GM12891 (cell line): ENCODE results near the gene DAZAP1.

Experiments
- DNase-seq: peaks from one replicate; pipeline ENCODE4 v3.0.0; 2011; ENCODE audit warnings: low spot score; ENCODE audit not compliant: insufficient read length
- FAIRE-seq: peaks from 2 replicates; lab custom pipeline; 2011; peaks lifted over from hg19 to GRCh38; lab: Jason Lieb, UNC
- PAX5 ChIP-seq: IDR thresholded peaks from 2 replicates; pipeline ENCODE4 v1.6.1; 2011; ENCODE audit warnings: low read length, moderate library complexity, mild to moderate bottlenecking; ENCODE audit not compliant: insufficient read depth, severe bottlenecking
- POLR2A ChIP-seq: IDR thresholded peaks from 2 replicates; pipeline ENCODE4 v1.6.1; 2011; ENCODE audit warnings: low read depth, low read length, control low read depth
- POLR2AphosphoS5 ChIP-seq: IDR thresholded peaks from 2 replicates; pipeline ENCODE4 v1.6.1; 2011; ENCODE audit warnings: low read depth, low read length, control low read depth
- POU2F2 ChIP-seq: IDR thresholded peaks from 2 replicates; pipeline ENCODE4 v1.6.1; 2011; ENCODE audit warnings: low read depth, mild to moderate bottlenecking, control low read depth, low read length, moderate library complexity
- SPI1 ChIP-seq: IDR thresholded peaks from 2 replicates; pipeline ENCODE4 v1.6.1; 2011; ENCODE audit warnings: low read depth, low read length, control low read depth
- TAF1 ChIP-seq: IDR thresholded peaks from 2 replicates; pipeline ENCODE4 v1.6.1; 2011; ENCODE audit warnings: low read depth, low read length, control low read depth

DAZAP1 gene

DNA sequence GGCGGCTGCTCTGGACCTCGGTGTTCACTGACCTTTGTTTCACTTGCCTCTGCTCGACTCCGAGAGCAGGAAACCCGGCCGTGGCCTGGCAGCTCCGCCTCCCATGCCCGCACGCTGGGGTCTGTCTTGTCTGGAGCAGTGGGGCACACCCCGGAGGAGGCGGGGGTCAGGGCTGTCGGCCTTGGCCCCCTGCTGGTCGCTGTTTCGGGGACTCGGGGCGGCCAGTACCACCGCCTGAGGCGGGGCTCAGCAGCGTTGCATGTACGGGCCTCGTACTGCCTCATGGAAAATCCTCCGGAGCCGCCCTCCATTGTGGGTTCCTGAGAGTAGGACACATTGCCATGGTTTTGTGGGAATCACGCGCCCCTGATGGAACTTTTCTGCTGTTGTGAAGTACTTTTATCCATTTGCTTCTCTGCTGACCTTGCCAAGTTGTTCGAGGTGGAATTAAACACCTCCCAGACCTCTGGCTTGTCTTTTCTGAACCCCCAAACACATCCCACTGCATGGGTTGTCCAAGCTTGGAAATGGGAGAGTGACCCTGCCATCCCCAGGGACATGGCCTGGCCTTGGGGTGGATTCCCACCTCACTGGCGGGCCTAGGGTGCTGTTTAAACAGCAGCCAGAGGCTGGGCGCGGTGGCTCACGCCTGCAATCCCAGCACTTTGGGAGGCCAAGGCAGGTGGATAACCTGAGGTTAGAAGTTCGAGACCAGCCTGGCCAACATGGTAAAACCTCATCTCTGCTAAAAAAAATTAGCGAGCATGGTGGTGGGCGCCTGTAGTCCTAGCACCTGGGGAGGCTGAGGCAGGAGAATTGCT is 29.2 kb upstream of the DAZAP1 start:
- FAIRE-seq = no peak
- TF ChIP-seq POLR2A (no peak), POLR2AphosphoS5 (no peak), PAX5 (no peak), SPI1 (no peak), TAF1 (no peak), POU2F2 (no peak)
- no peak for DNase-seq

DNA sequence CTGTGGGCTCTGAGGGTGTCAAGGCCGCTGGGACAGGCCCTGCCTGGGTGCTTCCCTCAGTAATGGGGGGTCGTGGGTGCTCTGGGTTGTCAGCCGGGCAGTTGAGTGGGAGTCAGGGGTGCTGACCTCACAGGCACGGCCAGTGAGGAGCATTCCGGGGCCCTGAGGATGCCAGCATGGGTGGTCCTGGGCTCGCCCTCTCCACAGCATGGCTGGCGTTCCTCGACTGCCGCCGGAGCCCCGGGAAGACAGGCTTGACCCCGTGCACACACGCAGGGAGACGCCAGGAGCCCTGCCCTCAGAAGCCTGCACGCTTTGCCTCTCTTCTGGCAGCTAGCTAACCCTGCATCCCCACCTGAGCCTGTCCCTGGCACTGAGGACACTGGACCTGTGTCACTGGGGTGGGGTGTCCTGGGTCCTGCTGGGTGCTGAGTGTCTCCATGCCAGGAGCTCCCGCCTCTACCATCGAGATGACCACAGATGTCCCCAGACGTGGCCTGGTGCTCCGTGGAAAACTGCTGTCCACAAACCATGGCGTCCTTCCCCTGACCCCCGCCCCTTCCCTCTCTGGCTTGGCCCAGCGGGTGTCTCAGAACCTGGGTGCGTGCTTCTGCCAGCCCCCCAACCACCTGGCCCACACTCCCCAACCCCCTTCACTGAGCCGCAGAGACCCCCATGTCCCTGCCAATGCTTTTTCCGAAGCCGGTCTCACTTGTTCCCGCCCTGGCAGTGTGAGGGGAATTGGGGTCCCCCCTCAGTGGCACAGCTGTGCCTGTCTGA is 28.1 kb upstream of the DAZAP1 start:
- DNase-seq (no peak), FAIRE-seq (no peak)
- no peak for TF ChIP-seq TAF1
- no peak for TF ChIP-seq POLR2A
- no peak for TF ChIP-seq PAX5
- no peak for TF ChIP-seq POLR2AphosphoS5
- TF ChIP-seq POU2F2 = no peak
- TF ChIP-seq SPI1 = no peak

DNA sequence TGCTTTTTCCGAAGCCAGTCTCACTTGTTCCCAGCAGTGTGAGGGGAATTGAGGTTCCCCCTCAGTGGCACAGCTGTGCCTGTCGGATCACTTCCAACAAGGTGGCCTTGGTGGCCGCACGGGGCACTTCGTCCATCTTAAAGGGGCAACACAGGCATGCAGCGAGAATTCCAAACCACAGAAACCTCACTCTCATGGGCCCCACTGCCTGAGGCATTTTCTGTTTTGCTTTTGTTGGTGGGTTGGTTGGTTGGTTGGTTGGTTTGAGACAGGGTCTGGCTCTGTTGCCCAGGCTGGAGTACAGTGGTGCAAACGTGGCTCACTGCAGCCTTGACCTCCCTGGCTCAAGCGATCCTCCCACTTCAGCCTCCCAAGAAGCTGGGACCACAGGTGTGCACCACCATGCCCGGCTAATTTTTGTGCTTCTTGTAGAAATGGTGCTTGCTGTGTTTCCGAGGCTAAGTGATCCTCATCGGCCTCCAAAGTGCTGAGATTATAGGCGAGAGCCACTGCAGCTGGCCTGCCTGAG is 27.4 kb upstream of the DAZAP1 start:
- TF ChIP-seq TAF1 (no peak), SPI1 (no peak), PAX5 (no peak), POLR2AphosphoS5 (no peak), POLR2A (no peak), POU2F2 (no peak)
- no peak for FAIRE-seq
- no peak for DNase-seq

DNA sequence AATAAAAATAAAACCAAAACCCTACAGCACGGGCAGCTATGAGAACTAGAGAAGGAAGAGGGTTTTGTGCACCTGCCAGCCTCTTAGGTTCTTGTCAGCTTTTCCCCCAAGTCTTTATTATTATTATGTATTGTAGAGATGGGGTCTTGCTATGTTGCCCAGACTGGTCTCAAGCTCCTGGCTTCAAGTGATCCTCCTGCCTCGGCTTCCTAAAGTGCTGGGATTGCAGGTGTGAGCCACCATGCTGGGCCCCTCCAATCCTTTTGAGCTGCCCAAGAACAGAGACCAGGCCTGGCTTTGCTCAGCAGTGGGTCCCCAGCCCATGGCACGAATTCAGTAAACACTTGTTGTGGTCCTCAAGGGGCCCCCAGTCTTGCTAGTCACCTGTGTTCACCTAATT is 25.1 kb upstream of the DAZAP1 start:
- DNase-seq (no peak), FAIRE-seq (no peak)

DNA sequence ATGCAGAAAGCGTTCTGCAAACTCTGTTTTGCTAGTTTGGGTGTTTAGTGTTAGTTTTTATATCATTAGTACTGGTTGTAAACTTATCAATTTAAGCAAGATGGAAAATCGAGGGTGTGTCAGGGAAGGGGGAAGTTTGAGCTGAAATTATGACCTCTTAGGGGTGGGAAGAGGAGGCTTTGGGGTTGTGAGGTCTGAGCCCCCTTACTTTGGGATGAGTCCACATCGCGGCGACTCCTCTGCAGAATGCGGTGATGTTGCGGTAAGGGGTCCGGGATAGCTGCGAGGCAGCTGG is 24.4 kb upstream of the DAZAP1 start:
- TF ChIP-seq POU2F2 = no peak
- TF ChIP-seq SPI1 = no peak
- no peak for TF ChIP-seq POLR2AphosphoS5
- no peak for TF ChIP-seq PAX5
- no peak for TF ChIP-seq POLR2A
- no peak for TF ChIP-seq TAF1
- DNase-seq = no peak
- no peak for FAIRE-seq

More for the DNA sequence above, 25.1 kb upstream of the DAZAP1 start:
- TF ChIP-seq POLR2AphosphoS5 = no peak

- DNase-seq (peak; percentile 86), FAIRE-seq (peak; percentile 99)
- 0 out of 2 replicates have a peak, but pooled peaks have one; percentile 66 for TF ChIP-seq POLR2AphosphoS5
- 0 out of 2 replicates have a peak, but pooled peaks have one; percentile 31 for TF ChIP-seq POLR2A
- peak; percentile 89; the same call in 1 of the 2 replicates for TF ChIP-seq TAF1
- TF ChIP-seq SPI1 = 0 out of 2 replicates have a peak, but pooled peaks have one; percentile 4
- TF ChIP-seq POU2F2 = peak; percentile 80; the same call in 1 of the 2 replicates
- peak; percentile 73 for TF ChIP-seq PAX5
These were observed 23.9 kb upstream of the DAZAP1 start, which contains the start of gene NDUFS7 for GRCh38 chr19:1383312-1384084. Gene NDUFS7 (plus strand): TSS chr19:1383907. CDS start chr19:1383927, 20 bp downstream.

DNA sequence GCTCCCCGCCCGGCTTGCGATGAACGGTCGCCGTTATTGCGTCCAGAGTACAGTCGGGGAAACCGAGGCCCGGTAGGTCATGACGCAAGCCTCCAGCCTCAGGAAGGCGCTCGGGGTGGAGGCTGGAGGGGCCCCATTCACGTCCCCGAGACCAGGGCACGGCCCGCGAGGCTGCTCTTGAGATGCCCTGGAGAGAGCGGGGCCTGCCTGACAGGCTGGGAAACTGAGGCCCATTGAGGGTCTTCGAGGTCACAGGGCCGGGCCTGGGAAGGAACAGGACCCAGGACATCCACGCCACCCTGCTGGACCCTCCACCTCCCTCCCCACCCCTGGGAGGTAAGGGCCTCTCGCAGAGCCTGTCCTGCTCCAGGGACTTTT is 23.3 kb upstream of the DAZAP1 start:
- TF ChIP-seq SPI1 (no peak), PAX5 (no peak), POLR2A (no peak), POLR2AphosphoS5 (no peak), TAF1 (no peak), POU2F2 (no peak)
- peak; percentile 9 for FAIRE-seq

GRCh38 chr19:1384478-1385110 is 22.8 kb upstream of the DAZAP1 start:
- TF ChIP-seq PAX5 (no peak), POLR2A (no peak), SPI1 (no peak), TAF1 (no peak), POU2F2 (no peak), POLR2AphosphoS5 (no peak)
- DNase-seq (no peak), FAIRE-seq (peak; percentile 52)

More for the DNA sequence above, 23.3 kb upstream of the DAZAP1 start:
- no peak for DNase-seq
